8988T (cell line): ENCODE data around the gene ANKS1B.
A peak's percentile ranks its signal among the peaks of the same experiment; 100 is the strongest.

ENCODE experiments used
- DNase-seq: peaks from one replicate; pipeline ENCODE4 v3.0.0; 2011

The ANKS1B gene

GRCh38 chr12:99436584-99436983 is 548.2 kb downstream of the ANKS1B start:
- DNase-seq, result no peak

- no peak for DNase-seq
Measured at GRCh38 chr12:99435095-99435791, 549.5 kb downstream of the ANKS1B start.

- DNase-seq, result no peak
Measured at GRCh38 chr12:99433155-99433554, 551.6 kb downstream of the ANKS1B start.

DNA sequence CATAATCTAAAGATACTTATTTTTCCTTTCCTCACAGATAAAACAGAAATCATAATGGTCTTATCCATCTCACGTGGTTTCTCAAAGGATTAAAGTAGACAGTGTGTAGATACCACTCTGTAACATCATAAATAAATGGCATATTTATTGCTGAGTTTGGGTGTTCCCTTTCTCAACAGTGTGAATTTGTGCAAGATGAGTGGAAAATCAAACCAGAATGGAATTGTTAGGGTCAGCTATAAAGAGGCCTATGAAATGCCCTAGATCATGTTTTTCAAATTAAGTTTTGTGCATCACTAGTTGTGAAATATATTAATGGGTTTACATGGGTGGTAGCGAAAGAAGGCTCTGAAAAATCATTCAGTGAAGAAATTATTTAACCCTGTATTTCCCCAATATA is 553.5 kb downstream of the ANKS1B start:
- no peak for DNase-seq

DNA sequence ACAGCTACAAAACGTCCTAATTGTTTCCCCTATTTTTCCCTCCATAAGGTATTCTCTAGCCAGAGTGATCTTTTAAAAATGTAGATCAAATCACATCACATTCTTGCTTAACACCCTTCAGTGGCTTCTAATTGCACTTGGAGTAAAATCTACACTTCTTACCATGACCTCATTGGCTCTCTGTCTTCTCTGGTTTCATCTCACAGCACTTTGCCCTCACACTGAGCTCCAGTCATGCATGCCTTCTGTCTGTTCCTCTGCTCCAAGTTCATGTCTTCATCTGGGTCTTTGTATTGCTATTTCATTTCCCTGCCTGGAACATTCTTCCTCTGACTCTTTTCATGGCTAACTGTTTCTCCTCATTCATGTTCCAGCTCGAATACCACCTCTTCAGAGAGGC is 557.6 kb downstream of the ANKS1B start:
- no peak for DNase-seq

DNA sequence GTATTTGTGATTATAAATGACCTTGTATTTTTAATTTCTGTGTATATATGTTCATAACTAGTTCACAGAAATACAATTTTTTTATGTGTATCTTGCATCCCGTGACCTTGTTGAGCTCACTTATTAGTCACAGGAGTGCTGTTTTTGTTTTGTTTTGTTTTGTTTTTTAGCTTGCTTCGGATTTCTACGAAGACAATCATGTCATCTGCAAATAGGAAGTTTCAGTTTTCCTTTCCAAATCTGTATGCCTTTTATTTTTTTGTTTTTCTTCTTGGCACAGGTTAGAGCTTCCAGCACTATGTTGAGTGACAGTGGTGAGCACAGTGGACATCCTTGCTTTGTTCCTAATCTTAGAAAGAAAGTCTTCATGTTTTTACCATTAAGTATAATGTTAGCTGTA is 566.4 kb downstream of the ANKS1B start:
- no peak for DNase-seq

GRCh38 chr12:99413751-99414150 is 571.0 kb downstream of the ANKS1B start:
- no peak for DNase-seq

DNA sequence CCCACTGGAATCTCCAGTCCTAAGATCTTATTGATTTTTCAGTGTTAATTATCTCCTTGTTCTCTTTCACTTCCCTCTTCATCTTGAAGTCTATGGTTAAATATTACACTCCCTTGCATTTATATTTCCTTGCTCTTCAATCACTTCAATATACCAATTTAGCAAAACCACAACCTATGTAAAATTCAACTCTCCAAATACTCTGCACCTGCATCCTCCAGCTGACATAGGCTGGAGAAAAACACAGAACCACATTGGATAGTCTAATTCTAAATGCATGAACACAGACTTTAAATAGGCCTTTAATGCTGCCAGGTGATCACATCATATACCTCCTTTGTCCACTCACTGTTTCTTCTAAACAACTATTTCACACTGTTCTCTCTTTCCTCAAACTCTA is 591.0 kb downstream of the ANKS1B start:
- DNase-seq, result no peak

DNA sequence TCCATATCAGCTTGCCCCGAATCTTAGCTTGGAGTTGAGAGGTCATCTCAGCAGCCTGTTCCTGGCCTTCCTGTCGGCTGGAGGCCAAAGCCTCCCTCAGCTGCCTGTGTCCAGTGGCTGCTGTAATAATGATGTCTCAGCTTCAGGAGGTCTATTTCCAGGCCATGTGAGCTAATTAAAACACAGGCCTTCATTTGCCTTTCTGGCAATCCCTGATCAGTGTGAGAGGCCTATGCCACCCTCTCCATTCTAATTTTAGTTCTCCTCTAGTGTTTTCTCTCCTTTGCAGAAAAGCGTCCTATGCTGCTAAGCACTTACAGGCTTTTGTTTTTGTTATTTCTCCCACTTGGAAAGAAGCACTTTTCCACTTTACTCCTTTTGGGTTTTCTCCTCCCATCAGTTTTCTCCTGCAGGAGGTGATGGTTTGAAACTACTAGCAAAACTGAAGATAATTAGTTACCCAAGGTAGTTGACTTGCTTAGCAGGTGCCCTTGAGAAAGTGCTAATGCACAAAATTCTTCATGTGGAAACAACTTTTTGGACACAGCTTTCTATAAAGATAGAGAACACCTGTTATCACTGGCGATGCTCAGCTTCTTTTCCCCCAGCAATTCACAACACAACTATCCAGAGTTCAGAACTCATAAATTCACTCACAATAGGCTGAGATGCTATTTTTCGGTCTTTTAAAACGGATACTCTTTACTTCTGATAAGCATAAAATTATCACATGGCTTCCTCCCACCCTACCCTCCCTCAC is 592.5 kb downstream of the ANKS1B start:
- DNase-seq, result no peak

DNA sequence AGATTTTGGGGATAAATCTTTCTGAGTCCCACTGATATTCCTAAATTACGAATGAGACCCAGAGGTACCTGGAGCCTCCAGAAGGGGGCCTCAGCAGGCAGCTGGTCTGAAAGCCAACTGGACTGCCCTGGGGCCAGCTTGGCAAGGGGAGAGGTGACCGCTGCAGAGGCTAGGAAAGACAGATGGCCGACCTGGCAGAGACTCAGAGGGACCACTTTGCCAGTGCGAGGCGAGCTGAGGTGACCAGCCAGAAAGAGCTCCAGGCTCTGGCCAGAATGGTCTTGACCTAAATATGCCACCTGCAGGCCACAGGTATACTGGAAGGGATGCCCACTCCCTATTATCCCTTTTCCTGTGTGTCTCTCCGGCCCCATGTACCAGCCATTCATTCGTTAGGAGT is 594.0 kb downstream of the ANKS1B start:
- peak; percentile 6 for DNase-seq

DNA sequence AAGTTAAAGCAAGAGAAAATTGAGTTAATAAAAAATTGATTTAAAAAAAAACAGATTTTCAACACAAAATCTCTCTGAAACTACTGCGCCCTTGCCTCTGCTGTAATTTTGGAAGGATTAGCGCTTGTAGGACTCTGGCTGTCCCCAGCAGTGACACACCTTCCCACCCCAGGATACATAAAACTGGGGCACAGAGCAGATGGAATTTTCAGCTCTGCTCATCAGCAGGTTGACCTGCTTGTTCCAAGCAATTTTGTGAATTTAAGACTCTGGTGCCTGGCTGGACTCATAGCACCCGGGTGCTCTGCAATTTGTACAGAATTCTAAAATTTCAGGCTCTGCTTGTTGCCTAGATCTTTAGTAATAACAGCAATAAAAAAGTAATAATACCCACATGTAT is 595.0 kb downstream of the ANKS1B start:
- no peak for DNase-seq

- DNase-seq, result no peak
Measured at GRCh38 chr12:99388671-99389195, 596.0 kb downstream of the ANKS1B start.

DNA sequence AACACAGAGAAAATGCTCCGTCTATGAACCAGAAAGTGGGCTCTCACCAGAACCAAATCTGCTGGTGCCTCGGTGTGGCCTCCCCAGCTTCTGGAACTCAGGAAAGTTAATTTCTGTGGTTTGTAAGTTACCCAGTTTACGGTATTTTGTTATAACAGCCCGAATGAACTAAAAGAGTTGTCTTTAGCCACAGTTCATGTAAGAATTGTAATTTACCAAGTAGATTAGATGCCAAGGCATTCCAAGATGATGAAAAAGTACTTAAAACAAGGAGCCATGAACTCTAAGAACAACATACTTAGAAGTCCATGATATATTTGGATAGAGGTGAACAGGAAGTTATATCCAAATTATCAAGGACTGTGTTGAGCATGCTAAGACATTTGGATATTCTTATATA is 597.1 kb downstream of the ANKS1B start:
- DNase-seq, result no peak

- no peak for DNase-seq
Measured at GRCh38 chr12:99386907-99387306, 597.8 kb downstream of the ANKS1B start.

DNA sequence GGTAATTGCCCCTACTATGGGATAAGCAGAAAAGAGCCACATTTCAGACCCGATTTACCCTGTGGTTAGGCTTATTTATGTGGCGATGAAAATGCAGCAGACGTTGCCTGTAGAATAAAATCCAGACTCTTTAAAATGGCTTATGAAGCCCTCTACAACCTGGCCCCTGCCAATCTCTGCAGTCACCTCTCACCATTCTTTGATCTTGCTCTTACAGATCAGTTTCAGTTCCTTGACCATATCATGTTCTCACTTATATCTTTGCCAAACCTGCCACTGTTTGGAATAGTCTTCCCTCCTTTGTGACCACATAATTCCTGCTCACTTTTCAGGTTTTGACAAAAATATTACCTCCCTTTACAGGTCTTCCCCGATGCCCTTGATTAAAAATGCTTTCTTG is 601.5 kb downstream of the ANKS1B start:
- no peak for DNase-seq

DNA sequence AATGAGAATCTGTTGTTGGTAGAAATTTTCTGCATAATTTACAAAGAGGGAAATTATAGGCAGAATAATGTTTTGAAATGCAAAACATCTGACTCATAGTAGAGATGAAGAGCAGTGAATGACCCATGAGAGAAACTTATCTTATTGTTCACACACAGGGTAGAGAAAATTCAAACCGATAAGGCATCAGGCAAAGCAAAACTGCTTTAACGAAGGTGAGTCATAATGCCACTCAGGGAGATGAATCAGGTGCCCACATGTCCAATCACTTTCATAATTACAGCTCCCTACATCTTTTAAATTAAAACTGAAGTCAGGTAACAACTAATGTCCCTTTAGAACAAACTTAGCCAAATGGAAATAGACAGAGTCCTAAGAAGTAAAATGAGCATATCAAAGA is 602.7 kb downstream of the ANKS1B start:
- no peak for DNase-seq

DNA sequence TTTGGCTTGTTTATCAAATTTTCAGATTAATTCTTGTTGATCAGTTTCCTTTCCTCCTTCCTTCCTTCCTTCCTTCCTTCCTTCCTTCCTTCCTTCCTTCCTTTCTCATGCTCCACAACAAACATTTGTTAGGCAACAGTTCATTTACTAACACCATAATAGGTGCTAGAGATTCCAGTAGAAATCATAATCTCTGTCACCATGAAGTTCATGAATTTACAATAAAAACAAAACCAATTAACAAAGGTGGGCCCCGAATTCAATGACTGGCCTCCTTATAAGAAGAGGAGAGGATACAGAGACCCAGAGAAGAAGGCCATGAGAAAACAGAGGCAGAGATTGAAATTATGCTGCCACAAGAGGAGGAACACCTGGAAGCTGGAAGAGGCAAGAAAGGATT is 604.0 kb downstream of the ANKS1B start:
- no peak for DNase-seq

GRCh38 chr12:99374023-99374422 is 610.7 kb downstream of the ANKS1B start:
- no peak for DNase-seq

- no peak for DNase-seq
Measured at GRCh38 chr12:99372257-99372920, 612.3 kb downstream of the ANKS1B start.

GRCh38 chr12:99370421-99371138 is 614.2 kb downstream of the ANKS1B start:
- DNase-seq, result no peak

DNA sequence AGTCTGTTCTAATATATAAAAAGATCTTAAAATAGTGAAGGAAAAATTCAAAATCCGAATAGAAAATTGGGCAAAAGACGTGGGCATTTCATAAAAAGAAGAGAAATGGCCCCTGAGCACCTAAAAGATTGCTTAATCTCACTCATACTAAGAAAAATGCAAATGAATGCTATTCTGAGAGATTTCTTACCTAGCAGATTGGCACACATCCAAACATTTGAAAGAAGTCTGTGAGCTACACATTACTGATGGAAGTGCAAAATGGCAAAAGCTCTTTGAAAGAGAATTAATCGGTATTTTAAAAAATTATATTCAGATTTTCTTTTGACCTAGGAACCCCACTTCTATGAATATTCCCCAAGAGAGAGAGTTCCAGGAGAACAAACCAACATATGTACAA is 617.6 kb downstream of the ANKS1B start:
- DNase-seq, result no peak

DNA sequence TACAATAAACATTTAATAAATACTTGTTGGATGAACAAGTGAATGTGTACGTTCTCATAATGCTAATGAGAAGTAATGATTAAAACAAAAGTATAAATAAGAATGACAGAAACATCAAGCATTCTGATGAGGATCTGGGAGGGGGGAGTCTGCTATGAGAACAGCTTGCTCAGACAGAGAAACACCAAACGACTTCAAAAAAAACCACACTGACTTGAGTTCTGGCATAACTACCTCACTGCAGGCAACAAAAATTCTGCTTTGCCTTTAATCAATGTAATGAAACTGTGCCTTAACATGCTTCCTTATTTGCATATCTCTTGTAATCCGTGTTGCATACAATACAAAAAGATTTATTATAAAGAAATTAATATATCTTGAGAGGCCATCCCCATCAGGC is 632.5 kb downstream of the ANKS1B start:
- no peak for DNase-seq

DNA sequence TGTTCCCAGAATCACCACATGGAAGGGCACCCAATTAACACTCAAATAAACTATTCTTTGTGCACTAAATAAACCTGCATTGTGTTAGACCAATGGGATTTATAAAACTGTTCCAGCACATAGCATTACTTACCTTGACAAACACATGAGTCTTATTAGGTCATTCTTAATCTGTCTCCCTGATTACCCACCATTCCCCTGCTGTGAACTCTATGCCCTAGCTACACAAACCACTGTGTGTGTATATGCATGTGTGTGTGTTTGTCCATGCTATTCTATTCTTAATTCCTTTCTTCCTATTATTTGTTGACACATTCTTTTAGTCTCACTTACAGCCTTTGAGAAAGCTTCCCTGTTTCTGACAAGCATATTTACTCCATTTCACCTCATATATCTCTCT is 640.8 kb downstream of the ANKS1B start:
- DNase-seq, result no peak
